ENCODE data around the gene CRTAC1.

GRCh38 chr10:97926055-97926454 lies 104.4 kb downstream of the CRTAC1 start:
- TF ChIP-seq ZNF324 (CRISPR knock-in tag; IDR thresholded peaks at IDR 0.05): no peak
- no peak for TF ChIP-seq ZNF764 (CRISPR knock-in tag; IDR thresholded peaks at IDR 0.05; ENCODE audit: low read depth)
- no peak for TF ChIP-seq ZNF398 (CRISPR knock-in tag; IDR thresholded peaks at IDR 0.05)
- no peak for TF ChIP-seq JUND (IDR thresholded peaks at IDR 0.05; ENCODE audit: borderline replicate concordance, low read depth, low read length)
- TF ChIP-seq JUND (tag; IDR thresholded peaks at IDR 0.05; ENCODE audit: borderline replicate concordance, low read depth, low read length): no peak
- no peak for TF ChIP-seq ZHX1 (conservative IDR thresholded peaks at IDR 0.05; ENCODE audit: low read length)
- no peak for TF ChIP-seq CTCF (IDR thresholded peaks at IDR 0.05 in 2 of 3, conservative IDR thresholded peaks at IDR 0.05 in 1 of 3; ENCODE audit: insufficient read depth in 2 of 3, low read depth in 1 of 3, low read length in 3 of 3)
- TF ChIP-seq POLR2A (conservative IDR thresholded peaks at IDR 0.05): no peak
- TF ChIP-seq GABPA (tag; conservative IDR thresholded peaks at IDR 0.05; ENCODE audit: low read depth): no peak
- no peak for TF ChIP-seq TOE1 (IDR thresholded peaks at IDR 0.05; ENCODE audit: borderline replicate concordance)
- TF ChIP-seq TOE1 (CRISPR knock-in tag; IDR thresholded peaks at IDR 0.05; ENCODE audit: borderline replicate concordance, low read depth): no peak
- TF ChIP-seq KDM1A (IDR thresholded peaks at IDR 0.05): no peak
- no peak for TF ChIP-seq NFIC (IDR thresholded peaks at IDR 0.05)
- no peak for TF ChIP-seq MED1 (CRISPR knock-in tag; IDR thresholded peaks at IDR 0.05; ENCODE audit: borderline replicate concordance)
- TF ChIP-seq POLR2AphosphoS5 (IDR thresholded peaks at IDR 0.05; ENCODE audit: control insufficient read depth, insufficient read depth, low read depth, low read length): no peak
